Osteoblast (primary cell): ENCODE results near the gene TTC3. TPM values are rescaled to one million over a fixed set of nuclear protein-coding genes. Genes with fewer than 3 reads are reported as not detected.

Experiments
- DNase-seq: peaks from one replicate; pipeline ENCODE4 v3.0.0; 2011; ENCODE audit warnings: low spot score, mixed read lengths; ENCODE audit not compliant: insufficient read length; ENCODE audit errors: missing footprints
- H2AFZ ChIP-seq: 2 replicates; pipeline ENCODE4 v1.6.0; 2011; ENCODE audit warnings: mild to moderate bottlenecking, low read length
- H3K27ac ChIP-seq: 2 replicates; pipeline ENCODE4 v1.5.1; 2011; ENCODE audit warnings: mild to moderate bottlenecking, low read depth, low read length, moderate library complexity
- H3K27me3 ChIP-seq: 2 replicates; pipeline ENCODE4 v1.6.0; 2012; ENCODE audit warnings: mild to moderate bottlenecking, control low read depth, inconsistent platforms, low read length, moderate library complexity; ENCODE audit not compliant: insufficient read depth
- H3K36me3 ChIP-seq: 2 replicates; pipeline ENCODE4 v1.5.1; 2011; ENCODE audit warnings: mild to moderate bottlenecking, low read length, control low read depth, moderate library complexity; ENCODE audit not compliant: insufficient read depth
- H3K4me1 ChIP-seq: 2 replicates; pipeline ENCODE4 v1.5.1; 2011; ENCODE audit warnings: mild to moderate bottlenecking, low read length, control low read depth, moderate library complexity; ENCODE audit not compliant: insufficient read depth
- H3K4me2 ChIP-seq: 2 replicates; pipeline ENCODE4 v1.6.0; 2011; ENCODE audit warnings: mild to moderate bottlenecking, low read length; ENCODE audit not compliant: insufficient read depth
- H3K4me3 ChIP-seq: fragments of 200-600 bp; sonication (generic); 3 replicates; pipeline ENCODE4 v1.5.1; 2012; ENCODE audit warnings: mild to moderate bottlenecking, low read length, inconsistent platforms; ENCODE audit not compliant: insufficient read depth
- H3K79me2 ChIP-seq: 2 replicates; pipeline ENCODE4 v1.6.0; 2012; ENCODE audit warnings: mild to moderate bottlenecking, low read length, control low read depth, inconsistent platforms; ENCODE audit not compliant: insufficient read depth
- H3K9me3 ChIP-seq: 2 replicates; pipeline ENCODE4 v1.5.1; 2011; ENCODE audit warnings: low read depth, low read length, control low read depth
- H4K20me1 ChIP-seq: 2 replicates; pipeline ENCODE4 v1.6.0; 2012; ENCODE audit warnings: mild to moderate bottlenecking, low read length, control low read depth; ENCODE audit not compliant: insufficient read depth
- CTCF ChIP-seq: IDR thresholded peaks from 2 replicates; pipeline ENCODE4 v1.5.1; 2011; ENCODE audit warnings: mild to moderate bottlenecking, low read depth, low read length, moderate library complexity; ENCODE audit errors: extremely low read depth
- total RNA-seq: library from RNA; depleted of rRNA; stranded (reverse); fragments of >200 nt; gene quantifications from 2 replicates; pipeline ENCODE4 v1.2.3, GENCODE V29; 2012

Gene TTC3
- total RNA-seq, 1 donor: 364 TPM

- no peak for TF ChIP-seq CTCF
Measured at GRCh38 chr21:37227071-37228002, 154.3 kb downstream of the TTC3 start.

GRCh38 chr21:37228003-37228400 is 154.9 kb downstream of the TTC3 start:
- no peak overlapping the region for H2AFZ ChIP-seq
- H3K27ac ChIP-seq: no peak overlapping the region
- peaks cover 2% of the 10 kb centered on the region for H3K79me2 ChIP-seq
- H3K27me3 ChIP-seq: no peaks in the 10 kb centered on the region
- H3K36me3 ChIP-seq: peaks cover 87% of the 10 kb centered on the region
- H4K20me1 ChIP-seq: no peaks in the 10 kb centered on the region
- no peak for TF ChIP-seq CTCF
- no peaks in the 10 kb centered on the region for H3K4me1 ChIP-seq
- DNase-seq: no peak
- H3K9me3 ChIP-seq: no peaks in the 10 kb centered on the region
- H3K4me3 ChIP-seq: no peak overlapping the region
- H3K4me2 ChIP-seq: no peak overlapping the region

More at GRCh38 chr21:37227071-37228002, 154.3 kb downstream of the TTC3 start:
- H3K4me1 ChIP-seq: no peaks in the 10 kb centered on the region
- no peaks in the 10 kb centered on the region for H4K20me1 ChIP-seq
- peaks cover 2% of the 10 kb centered on the region for H3K79me2 ChIP-seq
- no peak overlapping the region for H3K27ac ChIP-seq
- DNase-seq: no peak
- no peak overlapping the region for H3K4me3 ChIP-seq
- no peak overlapping the region for H2AFZ ChIP-seq
- H3K4me2 ChIP-seq: no peak overlapping the region
- no peaks in the 10 kb centered on the region for H3K27me3 ChIP-seq
- H3K9me3 ChIP-seq: no peaks in the 10 kb centered on the region
- peaks cover 82% of the 10 kb centered on the region for H3K36me3 ChIP-seq

- no peak overlapping the region for H3K4me2 ChIP-seq
- H3K4me3 ChIP-seq: no peak overlapping the region
- no peaks in the 10 kb centered on the region for H3K27me3 ChIP-seq
- no peaks in the 10 kb centered on the region for H3K4me1 ChIP-seq
- H3K79me2 ChIP-seq: peaks cover 6% of the 10 kb centered on the region
- no peak overlapping the region for H3K27ac ChIP-seq
- H3K36me3 ChIP-seq: peaks cover 66% of the 10 kb centered on the region
- TF ChIP-seq CTCF: no peak
- no peaks in the 10 kb centered on the region for H4K20me1 ChIP-seq
- DNase-seq: no peak
- H2AFZ ChIP-seq: no peak overlapping the region
- H3K9me3 ChIP-seq: no peaks in the 10 kb centered on the region
Measured at GRCh38 chr21:37230632-37231248, 157.7 kb downstream of the TTC3 start.

GRCh38 chr21:37231249-37231645 is 158.2 kb downstream of the TTC3 start:
- no peak for TF ChIP-seq CTCF
- no peaks in the 10 kb centered on the region for H3K27me3 ChIP-seq
- no peak overlapping the region for H3K4me3 ChIP-seq
- no peak overlapping the region for H3K27ac ChIP-seq
- H4K20me1 ChIP-seq: no peaks in the 10 kb centered on the region
- no peak overlapping the region for H3K4me2 ChIP-seq
- H3K9me3 ChIP-seq: no peaks in the 10 kb centered on the region
- peaks cover 65% of the 10 kb centered on the region for H3K36me3 ChIP-seq
- no peak for DNase-seq
- peaks cover 6% of the 10 kb centered on the region for H3K79me2 ChIP-seq
- H3K4me1 ChIP-seq: no peaks in the 10 kb centered on the region
- H2AFZ ChIP-seq: no peak overlapping the region
